ENCODE measurements around the gene SLC34A1. TPM values are rescaled to one million over a fixed set of nuclear protein-coding genes. Genes with fewer than 3 reads are reported as not detected.

The SLC34A1 gene
- total and polyA plus RNA-seq, 11 donors, result not detected

DNA sequence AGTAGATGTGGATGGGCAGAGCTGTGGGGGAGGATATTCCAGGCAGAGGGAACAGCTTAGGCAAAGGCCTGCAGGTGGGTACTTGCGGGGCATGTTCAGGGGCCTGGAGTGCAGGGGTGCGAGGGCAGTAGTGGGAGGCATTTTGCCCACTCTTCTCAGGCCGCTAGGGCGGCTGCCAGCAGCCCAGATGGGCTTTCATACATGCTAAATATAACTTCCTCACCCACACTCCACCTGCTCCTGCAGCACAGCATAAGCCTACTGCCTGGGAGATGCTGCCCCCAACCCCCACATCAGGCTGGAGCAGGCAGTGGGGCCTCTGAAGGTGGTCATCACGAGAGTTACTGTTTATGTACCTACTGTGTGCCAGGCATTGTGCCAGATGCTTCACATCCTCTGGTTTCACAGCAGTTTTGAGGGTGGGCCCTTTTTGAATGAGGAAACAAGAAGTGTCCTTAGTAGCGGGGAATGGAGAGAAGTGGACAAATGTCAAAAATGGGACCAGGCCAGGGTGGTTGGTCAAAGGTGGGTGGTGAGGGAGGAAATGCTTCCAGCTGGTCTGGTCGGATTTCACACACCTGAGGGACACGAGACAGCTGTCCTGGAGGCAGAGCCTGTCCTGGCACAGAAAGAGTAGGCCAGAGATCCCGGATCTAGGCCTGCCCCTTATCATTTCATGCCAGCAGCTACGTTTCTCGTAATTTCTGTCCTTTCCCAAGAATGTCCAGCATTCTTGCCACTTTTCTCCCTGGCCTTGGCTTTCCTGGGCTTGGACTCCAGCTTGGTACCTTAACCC is 14.4 kb upstream of the SLC34A1 start:
- no peak for TF ChIP-seq POLR2A (IDR thresholded peaks at IDR 0.05)
- TF ChIP-seq, protein P1, sequence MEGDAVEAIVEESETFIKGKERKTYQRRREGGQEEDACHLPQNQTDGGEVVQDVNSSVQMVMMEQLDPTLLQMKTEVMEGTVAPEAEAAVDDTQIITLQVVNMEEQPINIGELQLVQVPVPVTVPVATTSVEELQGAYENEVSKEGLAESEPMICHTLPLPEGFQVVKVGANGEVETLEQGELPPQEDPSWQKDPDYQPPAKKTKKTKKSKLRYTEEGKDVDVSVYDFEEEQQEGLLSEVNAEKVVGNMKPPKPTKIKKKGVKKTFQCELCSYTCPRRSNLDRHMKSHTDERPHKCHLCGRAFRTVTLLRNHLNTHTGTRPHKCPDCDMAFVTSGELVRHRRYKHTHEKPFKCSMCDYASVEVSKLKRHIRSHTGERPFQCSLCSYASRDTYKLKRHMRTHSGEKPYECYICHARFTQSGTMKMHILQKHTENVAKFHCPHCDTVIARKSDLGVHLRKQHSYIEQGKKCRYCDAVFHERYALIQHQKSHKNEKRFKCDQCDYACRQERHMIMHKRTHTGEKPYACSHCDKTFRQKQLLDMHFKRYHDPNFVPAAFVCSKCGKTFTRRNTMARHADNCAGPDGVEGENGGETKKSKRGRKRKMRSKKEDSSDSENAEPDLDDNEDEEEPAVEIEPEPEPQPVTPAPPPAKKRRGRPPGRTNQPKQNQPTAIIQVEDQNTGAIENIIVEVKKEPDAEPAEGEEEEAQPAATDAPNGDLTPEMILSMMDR (IDR thresholded peaks at IDR 0.05), result no peak
- intact Hi-C loops (cut with DNase I), result loop anchor here in 1 of 10 donors (10.0 kb wide), 1 partner anchor 55 kb away; the partner anchor contains the start of gene MXD3
- peak overlapping the region in 1 of 12 donors; percentile 17 for H3K27ac ChIP-seq

DNA sequence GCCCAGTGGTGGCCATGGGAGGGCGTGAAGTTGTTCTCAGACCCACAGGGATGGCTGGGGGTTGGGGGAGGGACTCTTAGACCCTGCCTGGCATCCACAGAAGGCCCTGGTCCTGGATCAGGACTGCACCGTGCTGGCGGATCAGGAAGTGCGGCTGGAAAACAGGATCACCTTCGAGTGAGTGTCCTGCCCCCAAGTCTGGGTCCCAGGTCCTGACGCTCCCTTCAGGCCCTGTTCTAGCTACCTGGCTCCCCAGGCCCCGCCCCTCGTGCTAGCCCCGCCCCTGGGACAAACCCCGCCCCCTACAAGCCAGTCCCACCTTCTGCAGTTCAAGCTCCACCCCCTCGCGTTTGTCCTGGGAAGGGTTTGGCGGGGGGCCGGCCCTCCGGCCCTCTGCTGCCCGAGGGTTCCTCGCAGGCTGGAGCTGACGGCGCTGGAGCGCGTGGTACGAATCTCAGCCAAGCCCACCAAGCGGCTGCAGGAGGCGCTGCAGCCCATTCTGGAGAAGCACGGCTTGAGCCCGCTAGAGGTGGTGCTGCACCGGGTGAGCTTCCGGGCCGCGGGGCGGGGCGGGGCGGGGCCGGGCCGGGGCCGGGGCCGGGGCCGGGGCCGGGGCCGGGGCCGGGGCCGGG is 13.6 kb upstream of the SLC34A1 start:
- no peaks in the 10 kb centered on the region for H3K27me3 ChIP-seq
- intact Hi-C loops (cut with DNase I), result no loop called here
- H3K27ac ChIP-seq, result peak overlapping the region in 1 of 12 donors; percentile 17
- TF ChIP-seq POLR2A (IDR thresholded peaks at IDR 0.05), result no peak
- TF ChIP-seq, protein P1 (IDR thresholded peaks at IDR 0.05), result peak in 7 of 12 donors; percentile 14 to 61 (median 42)
- H3K4me3 ChIP-seq, result peak overlapping the region in 10 of 12 donors; percentile 32 to 63 (median 46)
- WGBS, 4 donors, result 14 to 28% (median 17%) methylated on average over 11 to 42 of the region's 42 CpGs
- DNase-seq (peak; percentile 70 to 86 (median 76)), ATAC-seq (peak; percentile 48 to 69 (median 62))
- H3K9me3 ChIP-seq, result no peaks in the 10 kb centered on the region
- H3K36me3 ChIP-seq, result peaks cover 0 to 17% (median 0%) of the 10 kb centered on the region in 9 donors
- H3K4me1 ChIP-seq, result peaks cover 0 to 61% (median 23%) of the 10 kb centered on the region in 12 donors

More for the DNA sequence above, 14.4 kb upstream of the SLC34A1 start:
- 67 to 72% (median 70%) methylated on average over 11 of the region's 11 CpGs for WGBS, 4 donors
- DNase-seq (no peak), ATAC-seq (no peak)
- H3K4me1 ChIP-seq, result peaks cover 0 to 63% (median 23%) of the 10 kb centered on the region in 12 donors
- no peak overlapping the region for H3K4me3 ChIP-seq
- no peaks in the 10 kb centered on the region for H3K27me3 ChIP-seq
- peaks cover 0 to 17% (median 0%) of the 10 kb centered on the region in 9 donors for H3K36me3 ChIP-seq
- no peaks in the 10 kb centered on the region for H3K9me3 ChIP-seq

DNA sequence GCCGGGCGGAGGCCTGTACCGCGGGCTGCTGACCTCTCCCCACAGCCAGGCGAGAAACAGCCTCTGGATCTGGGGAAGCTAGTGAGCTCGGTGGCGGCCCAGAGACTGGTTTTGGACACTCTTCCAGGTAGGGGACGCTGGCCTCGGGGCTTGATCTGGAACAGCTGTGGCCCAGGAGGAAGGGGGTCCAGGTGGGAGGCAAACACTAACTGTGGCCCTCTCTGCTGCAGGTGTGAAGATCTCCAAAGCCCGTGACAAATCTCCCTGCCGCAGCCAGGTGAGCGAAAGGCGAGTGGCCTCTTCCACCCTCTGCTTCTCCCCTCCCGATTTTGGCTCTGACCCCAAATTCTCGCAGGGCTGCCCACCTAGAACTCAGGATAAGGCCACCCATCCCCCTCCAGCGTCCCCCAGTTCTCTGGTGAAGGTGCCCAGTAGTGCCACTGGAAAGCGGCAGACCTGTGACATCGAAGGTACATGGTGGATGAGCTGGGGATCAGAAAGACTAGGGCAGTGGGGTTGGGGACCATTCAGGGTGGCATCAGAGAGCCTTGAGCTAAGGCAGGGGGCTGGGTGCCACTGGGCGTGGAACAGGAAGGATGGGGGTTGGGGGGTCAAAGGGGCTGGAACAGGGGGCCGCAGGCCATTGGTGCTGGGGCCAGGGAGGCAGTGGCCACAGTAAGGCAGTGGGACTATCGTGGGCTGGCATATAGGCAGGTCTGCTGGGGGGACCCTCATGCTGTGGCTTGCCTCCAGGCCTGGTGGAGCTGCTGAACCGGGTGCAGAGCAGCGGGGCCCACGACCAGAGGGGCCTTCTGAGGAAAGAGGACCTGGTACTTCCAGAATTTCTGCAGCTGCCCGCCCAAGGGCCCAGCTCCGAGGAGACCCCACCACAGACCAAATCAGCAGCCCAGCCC is 12.9 kb upstream of the SLC34A1 start:
- 64 to 83% (median 70%) methylated on average over 17 to 26 of the region's 26 CpGs for WGBS, 4 donors
- no peak for DNase-seq
- no peak for TF ChIP-seq POLR2A (IDR thresholded peaks at IDR 0.05)
- TF ChIP-seq, protein P1 (IDR thresholded peaks at IDR 0.05), result no peak
- no peaks in the 10 kb centered on the region for H3K27me3 ChIP-seq
- no peak for ATAC-seq
- H3K9me3 ChIP-seq, result no peaks in the 10 kb centered on the region
- intact Hi-C loops (cut with DNase I), result no loop called here
- H3K36me3 ChIP-seq, result peaks cover 0 to 17% (median 0%) of the 10 kb centered on the region in 9 donors
- H3K4me3 ChIP-seq, result peak overlapping the region in 10 of 12 donors; percentile 32 to 63 (median 46)
- peak overlapping the region in 2 of 12 donors; percentile 37 to 53 for H3K27ac ChIP-seq
- H3K4me1 ChIP-seq, result peaks cover 0 to 53% (median 18%) of the 10 kb centered on the region in 12 donors
